ENCODE results near the gene BOK. TPM values are rescaled to one million over a fixed set of nuclear protein-coding genes. Genes with fewer than 3 reads are reported as not detected.

Gene BOK
- total and polyA plus RNA-seq, 2 of the 4 experiments (the other 2 are of a cell fraction), result 13.3 to 34.4 TPM

DNA sequence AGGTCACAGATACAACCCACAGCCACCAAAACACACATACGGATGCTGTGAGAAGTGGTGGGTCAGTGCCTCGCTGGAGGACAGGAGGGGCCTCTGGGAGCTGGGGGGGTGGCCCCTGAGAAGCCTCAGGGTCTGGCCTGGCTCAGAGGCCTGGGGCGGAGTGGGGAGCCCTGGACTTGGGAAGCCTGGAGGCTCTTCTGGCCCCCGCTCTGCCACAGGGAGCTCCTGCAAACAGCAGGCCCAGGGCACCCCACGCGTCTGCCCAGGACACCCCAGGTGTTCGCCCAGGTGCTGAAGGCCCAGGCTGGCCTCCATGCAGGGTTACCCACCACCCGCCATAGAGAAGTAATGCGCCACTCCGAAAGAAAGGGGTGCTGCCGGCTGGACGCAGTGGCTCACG, 52.5 kb downstream of the BOK start (continued):
- TF ChIP-seq, protein P1, sequence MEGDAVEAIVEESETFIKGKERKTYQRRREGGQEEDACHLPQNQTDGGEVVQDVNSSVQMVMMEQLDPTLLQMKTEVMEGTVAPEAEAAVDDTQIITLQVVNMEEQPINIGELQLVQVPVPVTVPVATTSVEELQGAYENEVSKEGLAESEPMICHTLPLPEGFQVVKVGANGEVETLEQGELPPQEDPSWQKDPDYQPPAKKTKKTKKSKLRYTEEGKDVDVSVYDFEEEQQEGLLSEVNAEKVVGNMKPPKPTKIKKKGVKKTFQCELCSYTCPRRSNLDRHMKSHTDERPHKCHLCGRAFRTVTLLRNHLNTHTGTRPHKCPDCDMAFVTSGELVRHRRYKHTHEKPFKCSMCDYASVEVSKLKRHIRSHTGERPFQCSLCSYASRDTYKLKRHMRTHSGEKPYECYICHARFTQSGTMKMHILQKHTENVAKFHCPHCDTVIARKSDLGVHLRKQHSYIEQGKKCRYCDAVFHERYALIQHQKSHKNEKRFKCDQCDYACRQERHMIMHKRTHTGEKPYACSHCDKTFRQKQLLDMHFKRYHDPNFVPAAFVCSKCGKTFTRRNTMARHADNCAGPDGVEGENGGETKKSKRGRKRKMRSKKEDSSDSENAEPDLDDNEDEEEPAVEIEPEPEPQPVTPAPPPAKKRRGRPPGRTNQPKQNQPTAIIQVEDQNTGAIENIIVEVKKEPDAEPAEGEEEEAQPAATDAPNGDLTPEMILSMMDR (conservative IDR thresholded peaks at IDR 0.05; ENCODE audit: low read depth, low read length), result no peak
- TF ChIP-seq FOS (IDR thresholded peaks at IDR 0.05; ENCODE audit: low read depth, low read length), result no peak
- TF ChIP-seq MAZ (IDR thresholded peaks at IDR 0.05; ENCODE audit: borderline replicate concordance, low read depth, low read length), result no peak
